Transverse colon (tissue), 4 donors: Measurements from ENCODE around the gene RPL13A. TPM values are rescaled to one million over a fixed set of nuclear protein-coding genes. Genes with fewer than 3 reads are reported as not detected.

Experiments used
- DNase-seq: peaks from one replicate; pipeline ENCODE4 v3.0.0-alpha.2; 2019
- H3K27ac ChIP-seq, 4 donors: fragments of 200-600 bp; sonication (generic); 2 replicates each; pipeline ENCODE4 v1.5.1; 2016 to 2018; ENCODE audit warnings: inconsistent platforms in 4 of 4
- H3K27me3 ChIP-seq: fragments of 200-600 bp; sonication (generic); 2 replicates; pipeline ENCODE4 v1.5.1; 2017; ENCODE audit warnings: inconsistent platforms
- H3K36me3 ChIP-seq, 4 donors: fragments of 200-600 bp; sonication (generic); 2 replicates each; pipeline ENCODE4 v1.5.1; 2017 to 2019; ENCODE audit warnings: inconsistent platforms in 4 of 4
- H3K4me1 ChIP-seq, 4 donors: fragments of 200-600 bp; sonication (generic); 2 replicates each; pipeline ENCODE4 v1.5.1; 2017 to 2020; ENCODE audit warnings: inconsistent platforms in 4 of 4
- H3K4me3 ChIP-seq, 4 donors: fragments of 200-600 bp; sonication (generic); 1 replicate in 1 of 4; 2 replicates in 3 of 4; pipeline versions ENCODE4 v1.5.1 to v1.6.1; 2017 to 2019; ENCODE audit warnings: inconsistent platforms in 4 of 4
- H3K9me3 ChIP-seq, 2 donors: fragments of 200-600 bp; sonication (generic); 2 replicates each; pipeline ENCODE4 v1.5.1; 2017 to 2019; ENCODE audit warnings: inconsistent platforms in 2 of 2
- EP300 ChIP-seq: sonication (generic); formaldehyde crosslinking; IDR thresholded peaks from one replicate; pipeline ENCODE4 v1.6.1; 2017; ENCODE audit warnings: antibody characterized with exemption, low read depth
- POLR2A ChIP-seq: fragments of 450-650 bp; IDR thresholded peaks from one replicate; pipeline ENCODE4 v1.6.1; 2016; ENCODE audit warnings: antibody characterized with exemption, mild to moderate bottlenecking, moderate library complexity
- POLR2AphosphoS5 ChIP-seq, 3 donors: sonication (generic); formaldehyde crosslinking; IDR thresholded peaks; one replicate each; pipeline ENCODE4 v1.6.1; 2016; ENCODE audit warnings: antibody characterized with exemption in 3 of 3
- WGBS, 2 donors: methylation state at CpG; one replicate each; pipeline ENCODE4 v1.1.5; 2018; ENCODE audit warnings: low coverage in 1 of 2; 5-methylcytosine and 5-hydroxymethylcytosine counted together
- in situ Hi-C, 4 donors: fragments of 200-750 bp; cut with MboI; loops; one replicate each; pipeline versions ENCODE4 v1.15.0 to v1.15.1; 2017; ENCODE audit warnings: low sequenced_read_pairs in 3 of 4, low pct_ligation_motif_present in 1 of 4, low pct_unique_long_range_greater_than_20kb in 1 of 4
- intact Hi-C: fragments of 100-400 bp; cut with DNase I; formaldehyde crosslinking; loops from one replicate; pipeline ENCODE4 v1.15.1; 2023; ENCODE audit warnings: low total_unique reads
- total RNA-seq, 4 donors: library from RNA; depleted of rRNA; stranded (reverse); fragments of >200 nt; gene quantifications; one replicate each; pipeline ENCODE4 v1.1.0, GENCODE V29; 2016
- TF ChIP-seq, protein P1 (sequence below), 5 experiments: fragments of 200-600 bp in 3 of 5; fragments of 450-650 bp in 2 of 5; sonication (generic) in 3 of 5; IDR thresholded peaks; 1 replicate in 2 of 5; 2 replicates in 3 of 5; pipeline ENCODE4 v1.5.1; 2016 to 2017; ENCODE audit warnings: antibody characterized with exemption in 5 of 5, inconsistent platforms in 3 of 5, mild to moderate bottlenecking in 2 of 5, moderate library complexity in 1 of 5

RPL13A gene
- total RNA-seq, 4 donors from 2014 or later = 1,219 to 2,956 (median 2,884) TPM

DNA sequence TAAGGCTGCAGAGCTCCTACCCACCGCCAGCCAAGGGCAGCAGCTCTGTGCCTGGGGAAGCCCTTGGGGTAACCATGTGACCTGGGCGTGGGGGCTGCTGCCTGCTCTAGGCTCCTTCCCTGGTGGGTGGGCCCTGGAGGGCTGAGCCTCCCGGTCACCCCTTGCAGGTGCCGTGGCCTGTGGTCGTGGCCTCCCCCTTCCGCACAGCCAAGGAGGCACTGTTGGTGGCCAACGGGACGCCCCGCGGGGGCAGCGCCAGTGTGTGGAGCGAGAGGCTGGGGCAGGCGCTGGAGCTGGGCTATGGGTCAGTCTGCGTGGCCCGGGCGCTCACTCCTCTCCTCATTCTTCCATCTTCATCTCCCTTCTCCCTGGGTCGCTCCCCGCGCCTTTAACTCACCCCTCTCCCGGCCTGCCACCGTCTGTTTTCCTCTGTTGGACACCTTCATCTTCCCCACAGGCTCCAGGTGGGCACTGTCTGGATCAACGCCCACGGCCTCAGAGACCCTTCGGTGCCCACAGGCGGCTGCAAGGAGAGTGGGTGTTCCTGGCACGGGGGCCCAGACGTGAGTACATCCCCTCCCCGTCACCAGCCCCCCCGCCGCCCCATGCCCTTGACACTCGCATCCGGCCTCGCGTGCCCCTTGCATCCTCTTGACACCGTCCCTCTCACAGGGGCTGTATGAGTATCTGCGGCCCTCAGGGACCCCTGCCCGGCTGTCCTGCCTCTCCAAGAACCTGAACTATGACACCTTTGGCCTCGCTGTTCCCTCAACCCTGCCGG, 23.3 kb upstream of the RPL13A start:
- Histone ChIP-seq H3K9me3 (no peaks in the 10 kb centered on the region), H3K27ac (no peak overlapping the region), H3K4me3 (no peak overlapping the region), H3K4me1 (peaks cover 0 to 10% (median 6%) of the 10 kb centered on the region in 4 donors), H3K36me3 (peaks cover 0 to 14% (median 2%) of the 10 kb centered on the region in 4 donors), H3K27me3 (no peaks in the 10 kb centered on the region)
- in situ Hi-C loops = no loop called here
- intact Hi-C loops = no loop called here
- 92% methylated on average over 38 of the region's 39 CpGs; no CpG with 5 or more reads in 1 of the 2 donors for WGBS, 2 donors
- no peak for DNase-seq
- no peak for TF ChIP-seq POLR2AphosphoS5 (IDR thresholded peaks at IDR 0.05)
- TF ChIP-seq POLR2A = no peak
- TF ChIP-seq, protein P1, sequence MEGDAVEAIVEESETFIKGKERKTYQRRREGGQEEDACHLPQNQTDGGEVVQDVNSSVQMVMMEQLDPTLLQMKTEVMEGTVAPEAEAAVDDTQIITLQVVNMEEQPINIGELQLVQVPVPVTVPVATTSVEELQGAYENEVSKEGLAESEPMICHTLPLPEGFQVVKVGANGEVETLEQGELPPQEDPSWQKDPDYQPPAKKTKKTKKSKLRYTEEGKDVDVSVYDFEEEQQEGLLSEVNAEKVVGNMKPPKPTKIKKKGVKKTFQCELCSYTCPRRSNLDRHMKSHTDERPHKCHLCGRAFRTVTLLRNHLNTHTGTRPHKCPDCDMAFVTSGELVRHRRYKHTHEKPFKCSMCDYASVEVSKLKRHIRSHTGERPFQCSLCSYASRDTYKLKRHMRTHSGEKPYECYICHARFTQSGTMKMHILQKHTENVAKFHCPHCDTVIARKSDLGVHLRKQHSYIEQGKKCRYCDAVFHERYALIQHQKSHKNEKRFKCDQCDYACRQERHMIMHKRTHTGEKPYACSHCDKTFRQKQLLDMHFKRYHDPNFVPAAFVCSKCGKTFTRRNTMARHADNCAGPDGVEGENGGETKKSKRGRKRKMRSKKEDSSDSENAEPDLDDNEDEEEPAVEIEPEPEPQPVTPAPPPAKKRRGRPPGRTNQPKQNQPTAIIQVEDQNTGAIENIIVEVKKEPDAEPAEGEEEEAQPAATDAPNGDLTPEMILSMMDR (IDR thresholded peaks at IDR 0.05) = no peak
- TF ChIP-seq EP300 = no peak

DNA sequence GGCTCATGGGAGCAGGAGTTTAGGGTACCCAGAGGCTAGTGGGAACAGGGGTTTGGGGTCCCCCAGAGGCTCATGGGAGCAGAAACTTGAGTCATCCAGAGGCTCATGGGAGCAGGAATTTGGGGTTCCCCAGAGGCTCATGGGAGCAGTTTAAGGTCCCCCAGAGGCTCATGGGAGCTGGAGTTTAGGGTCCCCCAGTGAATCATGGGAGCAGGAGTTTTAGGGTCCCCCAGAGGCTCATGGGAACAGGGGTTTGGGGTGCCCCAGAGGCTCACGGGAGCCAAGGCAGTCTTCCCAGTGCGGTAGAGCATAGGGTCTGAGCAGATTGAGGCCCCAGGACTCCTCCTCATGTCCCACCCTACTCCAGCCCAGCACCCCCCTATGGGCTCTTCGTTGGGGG, 22.0 kb upstream of the RPL13A start:
- intact Hi-C loops (no loop called here), in situ Hi-C loops (no loop called here)
- peaks cover 3 to 21% (median 6%) of the 10 kb centered on the region in 4 donors for H3K4me1 ChIP-seq
- no peaks in the 10 kb centered on the region for H3K9me3 ChIP-seq
- H3K27me3 ChIP-seq = no peaks in the 10 kb centered on the region
- DNase-seq = no peak
- 100% methylated on average over 3 of the region's 3 CpGs; no CpG with 5 or more reads in 1 of the 2 donors for WGBS, 2 donors
- TF ChIP-seq POLR2AphosphoS5 (IDR thresholded peaks at IDR 0.05) = no peak
- no peak for TF ChIP-seq POLR2A
- TF ChIP-seq, protein P1 (IDR thresholded peaks at IDR 0.05) = no peak
- no peak for TF ChIP-seq EP300
- no peak overlapping the region for H3K4me3 ChIP-seq
- H3K36me3 ChIP-seq = peaks cover 0 to 14% (median under 1%) of the 10 kb centered on the region in 4 donors
- no peak overlapping the region for H3K27ac ChIP-seq

DNA sequence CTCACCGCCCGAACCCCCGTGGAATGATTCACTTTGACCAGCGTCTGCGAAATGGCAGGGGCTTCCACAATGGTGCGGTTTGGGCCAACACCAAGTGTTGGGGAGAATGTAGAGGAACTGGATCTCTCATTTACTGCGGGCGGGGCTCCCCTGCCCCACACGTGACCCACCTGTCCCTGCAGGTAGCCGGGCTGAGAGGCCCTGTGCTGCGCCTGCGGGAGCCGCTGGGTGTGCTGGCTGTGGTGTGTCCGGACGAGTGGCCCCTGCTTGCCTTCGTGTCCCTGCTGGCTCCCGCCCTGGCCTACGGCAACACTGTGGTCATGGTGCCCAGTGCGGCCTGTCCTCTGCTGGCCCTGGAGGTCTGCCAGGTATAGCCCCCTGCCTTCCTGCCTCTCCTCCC, 19.2 kb upstream of the RPL13A start:
- no peak for DNase-seq
- peaks cover 3 to 25% (median 6%) of the 10 kb centered on the region in 4 donors for H3K4me1 ChIP-seq
- H3K27ac ChIP-seq = peak overlapping the region; percentile 32 to 66 (median 57)
- peaks cover 0 to 14% (median 0%) of the 10 kb centered on the region in 4 donors for H3K36me3 ChIP-seq
- H3K27me3 ChIP-seq = no peaks in the 10 kb centered on the region
- H3K9me3 ChIP-seq = no peaks in the 10 kb centered on the region
- H3K4me3 ChIP-seq = no peak overlapping the region
- intact Hi-C loops (no loop called here), in situ Hi-C loops (no loop called here)
- TF ChIP-seq POLR2A (no peak), POLR2AphosphoS5 (IDR thresholded peaks at IDR 0.05) (no peak), EP300 (no peak)
- TF ChIP-seq, protein P1 (IDR thresholded peaks at IDR 0.05) = no peak
- WGBS, 2 donors = 85% methylated on average over 19 of the region's 19 CpGs; no CpG with 5 or more reads in 1 of the 2 donors

DNA sequence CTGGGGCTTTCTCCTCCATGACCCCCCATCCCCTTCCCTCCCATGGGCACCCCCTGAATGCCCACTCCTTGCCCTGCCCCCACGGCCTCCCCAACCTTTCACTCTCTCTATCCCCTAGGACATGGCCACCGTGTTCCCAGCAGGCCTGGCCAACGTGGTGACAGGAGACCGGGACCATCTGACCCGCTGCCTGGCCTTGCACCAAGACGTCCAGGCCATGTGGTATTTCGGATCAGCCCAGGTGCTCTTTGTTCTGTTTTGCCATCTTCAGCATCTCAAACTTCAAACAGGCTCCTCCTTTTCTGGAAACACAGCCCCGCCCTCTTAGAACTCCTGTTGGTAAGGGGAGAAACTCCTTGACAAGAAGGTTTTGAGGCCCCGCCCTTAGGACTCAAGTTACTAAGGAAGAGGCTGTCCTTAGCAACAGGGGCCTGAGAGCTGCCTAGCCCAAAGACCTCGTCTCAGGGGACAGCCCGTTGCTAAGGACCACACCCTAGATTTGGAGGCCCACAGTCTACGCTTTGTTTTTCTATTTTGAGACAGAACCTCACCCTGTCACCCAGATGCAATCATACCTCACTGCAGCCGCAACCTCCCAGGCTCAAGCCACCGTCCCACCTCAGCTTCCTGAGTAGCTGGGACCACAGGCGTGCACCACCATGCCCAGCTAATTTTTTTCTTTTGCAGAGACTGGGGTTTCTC, 18.5 kb upstream of the RPL13A start:
- in situ Hi-C loops = no loop called here
- WGBS, 2 donors = 49% methylated on average over 15 of the region's 15 CpGs; no CpG with 5 or more reads in 1 of the 2 donors
- H3K27ac ChIP-seq = peak overlapping the region; percentile 32 to 69 (median 60)

More for the DNA sequence above, 18.5 kb upstream of the RPL13A start:
- peaks cover 0 to 14% (median 0%) of the 10 kb centered on the region in 4 donors for H3K36me3 ChIP-seq
- peaks cover 8 to 30% (median 10%) of the 10 kb centered on the region in 4 donors for H3K4me1 ChIP-seq
- TF ChIP-seq POLR2AphosphoS5 (IDR thresholded peaks at IDR 0.05) (peak in 1 of 3 donors; percentile 8), EP300 (no peak)
- H3K4me3 ChIP-seq = no peak overlapping the region
- DNase-seq = peak; percentile 77
- intact Hi-C loops = no loop called here
- H3K9me3 ChIP-seq = no peaks in the 10 kb centered on the region
- no peaks in the 10 kb centered on the region for H3K27me3 ChIP-seq
